CD4-positive, alpha-beta T cell treated with Interleukin-4 for 4 hours (primary cell): ENCODE results near the gene LFNG.

Experiments used
- DNase-seq: peaks from one replicate; pipeline ENCODE4 v3.0.0-alpha.2; 2020

LFNG gene

GRCh38 chr7:2576742-2577491 lies 57.3 kb downstream of the LFNG start:
- DNase-seq, result no peak
